ENCODE results near the gene NT5DC3.
A peak's percentile ranks its signal among the peaks of the same experiment; 100 is the strongest.

NT5DC3 gene

GRCh38 chr12:103840876-103841689 lies at the start of gene NT5DC3:
TSS of gene NT5DC3 (minus strand) at chr12:103841234. CDS start at chr12:103841156, 78 bp downstream.
- DNase-seq: no peak

GRCh38 chr12:103887738-103888137 lies 46.7 kb upstream of the NT5DC3 start:
- no peak for DNase-seq

GRCh38 chr12:103886195-103886797 lies 45.3 kb upstream of the NT5DC3 start:
- DNase-seq: no peak

GRCh38 chr12:103884316-103884715 lies 43.3 kb upstream of the NT5DC3 start:
- peak; percentile 17 for DNase-seq

GRCh38 chr12:103883908-103884307 lies 42.9 kb upstream of the NT5DC3 start:
- no peak for DNase-seq

GRCh38 chr12:103882861-103883596 lies 42.0 kb upstream of the NT5DC3 start:
- DNase-seq: no peak

- DNase-seq: no peak
Measured at GRCh38 chr12:103881261-103881660, 40.2 kb upstream of the NT5DC3 start.

- no peak for DNase-seq
Measured at GRCh38 chr12:103880299-103881142, 39.5 kb upstream of the NT5DC3 start.

- no peak for DNase-seq
Measured at GRCh38 chr12:103879878-103880277, 38.8 kb upstream of the NT5DC3 start.

GRCh38 chr12:103879048-103879692 lies 38.1 kb upstream of the NT5DC3 start:
- DNase-seq: no peak

- DNase-seq: peak; percentile 29
Measured at GRCh38 chr12:103877934-103878510, 37.0 kb upstream of the NT5DC3 start.

- DNase-seq: no peak
Measured at GRCh38 chr12:103877288-103877687, 36.3 kb upstream of the NT5DC3 start.

- peak; percentile 14 for DNase-seq
Measured at GRCh38 chr12:103875666-103876065, 34.6 kb upstream of the NT5DC3 start.

- DNase-seq: no peak
Measured at GRCh38 chr12:103868215-103868614, 27.2 kb upstream of the NT5DC3 start.

GRCh38 chr12:103865151-103865730 lies 24.2 kb upstream of the NT5DC3 start:
- no peak for DNase-seq

- no peak for DNase-seq
Measured at GRCh38 chr12:103864710-103865109, 23.7 kb upstream of the NT5DC3 start.

GRCh38 chr12:103858953-103859601 lies 18.0 kb upstream of the NT5DC3 start:
- no peak for DNase-seq

GRCh38 chr12:103858335-103858734 lies 17.3 kb upstream of the NT5DC3 start:
- no peak for DNase-seq

GRCh38 chr12:103857164-103857563 lies 16.1 kb upstream of the NT5DC3 start:
- DNase-seq: no peak

- no peak for DNase-seq
Measured at GRCh38 chr12:103855896-103856657, 15.0 kb upstream of the NT5DC3 start.
